Stimulated activated naive CD8-positive, alpha-beta T cell treated with anti-CD3 and anti-CD28 coated beads, Interleukin-15, amount 100 ng/mL, for 72 hours (primary cell): Measurements from ENCODE around the gene HES1.

ENCODE experiments used
- ATAC-seq: fragments of 150-1000 bp; cut with Tn5 transposase; 2 replicates; pipeline ENCODE4 v1.10.0; 2021; ENCODE audit warnings: mild to moderate bottlenecking, moderate library complexity
- DNase-seq, 2 donors: peaks; one replicate each; pipeline ENCODE4 v3.0.0; 2021 to 2022
- H3K27ac Mint-ChIP-seq, 2 donors: one replicate each; pipeline ENCODE4 v1.8.0; 2022; ENCODE audit warnings: mild to moderate bottlenecking in 2 of 2, mixed read lengths in 2 of 2, moderate library complexity in 2 of 2
- H3K27me3 Mint-ChIP-seq: one replicate; pipeline ENCODE4 v1.8.0; 2022; ENCODE audit warnings: mixed read lengths
- H3K4me1 Mint-ChIP-seq: one replicate; pipeline ENCODE4 v1.8.0; 2022; ENCODE audit warnings: mild to moderate bottlenecking, mixed read lengths
- H3K4me3 Mint-ChIP-seq, 2 donors: one replicate each; pipeline ENCODE4 v1.8.0; 2022; ENCODE audit warnings: mild to moderate bottlenecking in 2 of 2, mixed read lengths in 2 of 2, moderate library complexity in 1 of 2
- H3K9me3 Mint-ChIP-seq, 2 donors: one replicate each; pipeline ENCODE4 v1.8.0; 2022; ENCODE audit warnings: mixed read lengths in 2 of 2

HES1 gene

GRCh38 chr3:194098081-194098842 is 37.7 kb upstream of the HES1 start:
- Mint-ChIP-seq H3K27me3 (peaks cover 37% of the 10 kb centered on the region), H3K27ac (no peak overlapping the region), H3K4me3 (no peak overlapping the region), H3K9me3 (no peaks in the 10 kb centered on the region), H3K4me1 (peaks cover 31% of the 10 kb centered on the region)
- peak; percentile 25 for ATAC-seq
- DNase-seq, result no peak

- ATAC-seq (no peak), DNase-seq (no peak)
- Mint-ChIP-seq H3K4me1 (peaks cover 37% of the 10 kb centered on the region), H3K27ac (peak overlapping the region in 1 of 2 donors; percentile 7), H3K27me3 (peaks cover 41% of the 10 kb centered on the region), H3K4me3 (no peak overlapping the region), H3K9me3 (no peaks in the 10 kb centered on the region)
These were observed 37.1 kb upstream of the HES1 start for GRCh38 chr3:194098843-194099183.

- Mint-ChIP-seq H3K27ac (no peak overlapping the region), H3K9me3 (no peaks in the 10 kb centered on the region), H3K4me1 (peaks cover 41% of the 10 kb centered on the region), H3K27me3 (peaks cover 45% of the 10 kb centered on the region), H3K4me3 (no peak overlapping the region)
- ATAC-seq (no peak), DNase-seq (no peak)
These were observed 36.7 kb upstream of the HES1 start for GRCh38 chr3:194099215-194099614.

GRCh38 chr3:194100856-194101390 is 35.0 kb upstream of the HES1 start:
- H3K4me3 Mint-ChIP-seq, result no peak overlapping the region
- H3K4me1 Mint-ChIP-seq, result peaks cover 38% of the 10 kb centered on the region

GRCh38 chr3:194101592-194102432 is 34.1 kb upstream of the HES1 start:
- Mint-ChIP-seq H3K4me3 (no peak overlapping the region), H3K27me3 (peaks cover 67% of the 10 kb centered on the region), H3K9me3 (no peaks in the 10 kb centered on the region), H3K4me1 (peaks cover 40% of the 10 kb centered on the region), H3K27ac (no peak overlapping the region)
- DNase-seq (no peak), ATAC-seq (no peak)

More at GRCh38 chr3:194100856-194101390, 35.0 kb upstream of the HES1 start:
- no peak for ATAC-seq
- Mint-ChIP-seq H3K9me3 (no peaks in the 10 kb centered on the region), H3K27ac (no peak overlapping the region), H3K27me3 (peaks cover 60% of the 10 kb centered on the region)
- DNase-seq, result no peak

GRCh38 chr3:194102436-194102835 is 33.5 kb upstream of the HES1 start:
- Mint-ChIP-seq H3K9me3 (no peaks in the 10 kb centered on the region), H3K4me3 (no peak overlapping the region), H3K27me3 (peaks cover 67% of the 10 kb centered on the region), H3K27ac (no peak overlapping the region), H3K4me1 (peaks cover 44% of the 10 kb centered on the region)
- ATAC-seq (no peak), DNase-seq (no peak)

GRCh38 chr3:194103505-194103904 is 32.4 kb upstream of the HES1 start:
- peaks cover 37% of the 10 kb centered on the region for H3K4me1 Mint-ChIP-seq
- peaks cover 74% of the 10 kb centered on the region for H3K27me3 Mint-ChIP-seq
- no peak overlapping the region for H3K4me3 Mint-ChIP-seq
- ATAC-seq, result peak; percentile 96
- DNase-seq, result peak; percentile 24 to 34
- H3K9me3 Mint-ChIP-seq, result no peaks in the 10 kb centered on the region
- peak overlapping the region in 1 of 2 donors; percentile 60 for H3K27ac Mint-ChIP-seq

GRCh38 chr3:194103983-194104751 is 31.8 kb upstream of the HES1 start:
- H3K4me3 Mint-ChIP-seq, result no peak overlapping the region
- peaks cover 31% of the 10 kb centered on the region for H3K4me1 Mint-ChIP-seq

GRCh38 chr3:194105292-194105691 is 30.7 kb upstream of the HES1 start:
- no peak overlapping the region for H3K4me3 Mint-ChIP-seq
- H3K27me3 Mint-ChIP-seq, result peaks cover 67% of the 10 kb centered on the region
- H3K9me3 Mint-ChIP-seq, result no peaks in the 10 kb centered on the region
- H3K4me1 Mint-ChIP-seq, result peaks cover 28% of the 10 kb centered on the region
- no peak overlapping the region for H3K27ac Mint-ChIP-seq
- DNase-seq (no peak), ATAC-seq (no peak)

More at GRCh38 chr3:194103983-194104751, 31.8 kb upstream of the HES1 start:
- no peaks in the 10 kb centered on the region for H3K9me3 Mint-ChIP-seq
- peaks cover 74% of the 10 kb centered on the region for H3K27me3 Mint-ChIP-seq
- DNase-seq (no peak), ATAC-seq (no peak)
- no peak overlapping the region for H3K27ac Mint-ChIP-seq

GRCh38 chr3:194107107-194107506 is 28.8 kb upstream of the HES1 start:
- DNase-seq (no peak), ATAC-seq (peak; percentile 46)
- Mint-ChIP-seq H3K27ac (no peak overlapping the region), H3K9me3 (no peaks in the 10 kb centered on the region), H3K4me3 (no peak overlapping the region), H3K27me3 (peaks cover 56% of the 10 kb centered on the region), H3K4me1 (peaks cover 28% of the 10 kb centered on the region)

GRCh38 chr3:194109192-194109863 is 26.6 kb upstream of the HES1 start:
- Mint-ChIP-seq H3K27me3 (peaks cover 35% of the 10 kb centered on the region), H3K4me3 (no peak overlapping the region), H3K4me1 (peaks cover 14% of the 10 kb centered on the region), H3K9me3 (no peaks in the 10 kb centered on the region), H3K27ac (peak overlapping the region in 1 of 2 donors; percentile 1)
- DNase-seq (no peak), ATAC-seq (no peak)

- no peak for DNase-seq
- Mint-ChIP-seq H3K9me3 (no peaks in the 10 kb centered on the region), H3K27ac (no peak overlapping the region), H3K4me3 (no peak overlapping the region), H3K27me3 (peaks cover 26% of the 10 kb centered on the region), H3K4me1 (peaks cover 8% of the 10 kb centered on the region)
- no peak for ATAC-seq
These were observed 25.5 kb upstream of the HES1 start for GRCh38 chr3:194110483-194110882.

GRCh38 chr3:194111336-194111735 is 24.6 kb upstream of the HES1 start:
- ATAC-seq (no peak), DNase-seq (no peak)
- H3K4me1 Mint-ChIP-seq, result peaks cover 8% of the 10 kb centered on the region
- H3K4me3 Mint-ChIP-seq, result no peak overlapping the region
- H3K27ac Mint-ChIP-seq, result no peak overlapping the region
- H3K9me3 Mint-ChIP-seq, result no peaks in the 10 kb centered on the region
- H3K27me3 Mint-ChIP-seq, result peaks cover 18% of the 10 kb centered on the region

GRCh38 chr3:194112120-194113106 is 23.5 kb upstream of the HES1 start:
- no peak overlapping the region for H3K27ac Mint-ChIP-seq
- no peaks in the 10 kb centered on the region for H3K4me1 Mint-ChIP-seq
- no peaks in the 10 kb centered on the region for H3K9me3 Mint-ChIP-seq
- no peak overlapping the region for H3K4me3 Mint-ChIP-seq
- ATAC-seq (no peak), DNase-seq (no peak)
- H3K27me3 Mint-ChIP-seq, result peaks cover 25% of the 10 kb centered on the region
